Breast epithelium (tissue), 4 donors: ENCODE measurements around the gene FERD3L. TPM values are rescaled to one million over a fixed set of nuclear protein-coding genes. Genes with fewer than 3 reads are reported as not detected.

Experiments
- DNase-seq, 2 donors: peaks; one replicate each; pipeline ENCODE4 v3.0.0-alpha.2; 2019; ENCODE audit warnings: low spot score in 2 of 2
- H3K27ac ChIP-seq, 2 donors: fragments of 200-600 bp; sonication (generic) in 1 of 2; one replicate each; pipeline ENCODE4 v1.5.1; 2016 to 2019; ENCODE audit warnings: mild to moderate bottlenecking in 1 of 2
- H3K27me3 ChIP-seq, 2 donors: fragments of 200-600 bp; sonication (generic) in 1 of 2; one replicate each; pipeline versions ENCODE4 v1.5.1 to v1.6.0; 2017 to 2019; ENCODE audit warnings: control low read depth in 1 of 2, mild to moderate bottlenecking in 1 of 2
- H3K36me3 ChIP-seq: fragments of 200-600 bp; one replicate; pipeline ENCODE4 v1.5.1; 2019
- H3K4me1 ChIP-seq, 2 donors: fragments of 200-600 bp; sonication (generic); one replicate each; pipeline ENCODE4 v1.5.1; 2016 to 2019; ENCODE audit warnings: control low read depth in 1 of 2
- H3K4me3 ChIP-seq, 3 donors: fragments of 200-600 bp; sonication (generic); 1 replicate in 2 of 3; 2 replicates in 1 of 3; pipeline ENCODE4 v1.5.1; 2016 to 2019; ENCODE audit warnings: mild to moderate bottlenecking in 3 of 3, moderate library complexity in 2 of 3
- H3K9me3 ChIP-seq, 2 donors: fragments of 200-600 bp; sonication (generic) in 1 of 2; one replicate each; pipeline ENCODE4 v1.5.1; 2016 to 2019; ENCODE audit warnings: control low read depth in 1 of 2
- CTCF ChIP-seq, 3 donors: fragments of 450-650 bp; IDR thresholded peaks; one replicate each; pipeline ENCODE4 v1.5.1; 2016 to 2017; ENCODE audit warnings: antibody characterized with exemption in 3 of 3, mild to moderate bottlenecking in 3 of 3, moderate library complexity in 3 of 3
- POLR2A ChIP-seq: fragments of 450-650 bp; IDR thresholded peaks from one replicate; pipeline ENCODE4 v1.6.1; 2016; ENCODE audit warnings: antibody characterized with exemption, mild to moderate bottlenecking, moderate library complexity
- POLR2AphosphoS5 ChIP-seq, 3 donors: sonication (generic); formaldehyde crosslinking; IDR thresholded peaks; one replicate each; pipeline ENCODE4 v1.6.1; 2017; ENCODE audit warnings: antibody characterized with exemption in 3 of 3
- intact Hi-C: fragments of 100-400 bp; cut with DNase I; formaldehyde crosslinking; loops from one replicate; pipeline ENCODE4 v1.15.1; 2023; ENCODE audit warnings: low total_unique reads
- total RNA-seq, 3 donors: library from RNA; depleted of rRNA; stranded (reverse); fragments of >200 nt; gene quantifications; one replicate each; pipeline ENCODE4 v1.1.0, GENCODE V29; 2016

The FERD3L gene
- total RNA-seq, 3 donors from 2014 or later: not detected

- no peaks in the 10 kb centered on the region for H3K4me1 ChIP-seq
- no peaks in the 10 kb centered on the region for H3K27me3 ChIP-seq
- DNase-seq: no peak
- no peaks in the 10 kb centered on the region for H3K9me3 ChIP-seq
- TF ChIP-seq POLR2AphosphoS5 (IDR thresholded peaks at IDR 0.05) (no peak), POLR2A (no peak), CTCF (IDR thresholded peaks at IDR 0.05) (no peak)
- no peak overlapping the region for H3K27ac ChIP-seq
- no peaks in the 10 kb centered on the region for H3K36me3 ChIP-seq
- intact Hi-C loops: no loop called here
- H3K4me3 ChIP-seq: no peak overlapping the region
These were observed 30.0 kb upstream of the FERD3L start for GRCh38 chr7:19175241-19175640.

- Histone ChIP-seq H3K4me3 (no peak overlapping the region), H3K9me3 (no peaks in the 10 kb centered on the region), H3K27me3 (peaks cover 0 to 4% of the 10 kb centered on the region in 2 donors), H3K36me3 (no peaks in the 10 kb centered on the region), H3K27ac (no peak overlapping the region), H3K4me1 (no peaks in the 10 kb centered on the region)
- no peak for DNase-seq
- intact Hi-C loops: no loop called here
- TF ChIP-seq CTCF (IDR thresholded peaks at IDR 0.05) (no peak), POLR2A (no peak), POLR2AphosphoS5 (IDR thresholded peaks at IDR 0.05) (no peak)
These were observed 16.4 kb upstream of the FERD3L start for GRCh38 chr7:19161671-19162070.

GRCh38 chr7:19146699-19147098, 1.5 kb upstream of the FERD3L start:
- intact Hi-C loops: no loop called here
- H3K4me1 ChIP-seq: no peaks in the 10 kb centered on the region
- H3K4me3 ChIP-seq: no peak overlapping the region
- TF ChIP-seq POLR2AphosphoS5 (IDR thresholded peaks at IDR 0.05): no peak
- TF ChIP-seq POLR2A: no peak
- TF ChIP-seq CTCF (IDR thresholded peaks at IDR 0.05): no peak
- H3K27me3 ChIP-seq: peaks cover 0 to 46% of the 10 kb centered on the region in 2 donors
- H3K9me3 ChIP-seq: no peaks in the 10 kb centered on the region
- DNase-seq: no peak
- no peaks in the 10 kb centered on the region for H3K36me3 ChIP-seq
- no peak overlapping the region for H3K27ac ChIP-seq

GRCh38 chr7:19145434-19146115, 354 bp upstream of the FERD3L start:
- no peak for DNase-seq
- no peaks in the 10 kb centered on the region for H3K4me1 ChIP-seq
- peak overlapping the region in 2 of 3 donors; percentile 21 to 49 for H3K4me3 ChIP-seq
- TF ChIP-seq CTCF (IDR thresholded peaks at IDR 0.05) (no peak), POLR2A (no peak), POLR2AphosphoS5 (IDR thresholded peaks at IDR 0.05) (no peak)
- intact Hi-C loops: no loop called here
- peaks cover 0 to 46% of the 10 kb centered on the region in 2 donors for H3K27me3 ChIP-seq
- no peaks in the 10 kb centered on the region for H3K36me3 ChIP-seq
- no peaks in the 10 kb centered on the region for H3K9me3 ChIP-seq
- H3K27ac ChIP-seq: no peak overlapping the region

- no peaks in the 10 kb centered on the region for H3K36me3 ChIP-seq
- peak overlapping the region in 2 of 3 donors; percentile 21 to 49 for H3K4me3 ChIP-seq
- H3K4me1 ChIP-seq: no peaks in the 10 kb centered on the region
- H3K27ac ChIP-seq: no peak overlapping the region
- H3K9me3 ChIP-seq: no peaks in the 10 kb centered on the region
- H3K27me3 ChIP-seq: peaks cover 0 to 46% of the 10 kb centered on the region in 2 donors
- DNase-seq: no peak
- intact Hi-C loops: no loop called here
- TF ChIP-seq POLR2AphosphoS5 (IDR thresholded peaks at IDR 0.05): peak in 1 of 3 donors; percentile 17
- TF ChIP-seq CTCF (IDR thresholded peaks at IDR 0.05): no peak
- TF ChIP-seq POLR2A: no peak
These were observed 1.2 kb downstream of the FERD3L start for GRCh38 chr7:19143881-19144574.
